Upper lobe of right lung (tissue), 1 donor: ENCODE data around the gene KDM2B. TPM values are rescaled to one million over a fixed set of nuclear protein-coding genes. Genes with fewer than 3 reads are reported as not detected.
A peak's percentile ranks its signal among the peaks of the same experiment; 100 is the strongest.

Experiments used
- ATAC-seq: fragments of 200-7000 bp; cut with Tn5 transposase; one replicate; pipeline ENCODE4 v1.9.1; 2020; ENCODE audit warnings: mild to moderate bottlenecking, moderate library complexity
- DNase-seq: peaks from one replicate; pipeline ENCODE4 v3.0.0-alpha.2; 2020
- H3K27ac ChIP-seq: fragments of 200-600 bp; one replicate; pipeline ENCODE4 v1.8.0; 2022
- H3K27me3 ChIP-seq: fragments of 200-600 bp; one replicate; pipeline ENCODE4 v1.8.0; 2022; ENCODE audit warnings: mild to moderate bottlenecking
- H3K36me3 ChIP-seq: fragments of 200-600 bp; one replicate; pipeline ENCODE4 v1.8.0; 2022
- H3K4me1 ChIP-seq: fragments of 200-600 bp; one replicate; pipeline ENCODE4 v1.8.0; 2022
- H3K4me3 ChIP-seq: fragments of 200-600 bp; one replicate; pipeline ENCODE4 v1.8.0; 2022; ENCODE audit warnings: mild to moderate bottlenecking
- H3K9me3 ChIP-seq: fragments of 200-600 bp; one replicate; pipeline ENCODE4 v1.8.0; 2022
- intact Hi-C: fragments of 100-400 bp; cut with DNase I; formaldehyde crosslinking; loops from one replicate; pipeline ENCODE4 v1.11.0; 2022
- total RNA-seq: library from RNA; stranded (reverse); fragmentation: NEBNext Ultra II Directional; extraction: Animal tissue kit (Norgen Biotek cat#: 25700); gene quantifications from one replicate; pipeline ENCODE4 v1.2.1, GENCODE V29; 2021
- TF ChIP-seq, protein P1 (sequence below): fragments of 200-600 bp; IDR thresholded peaks from one replicate; pipeline ENCODE4 v1.8.0; 2022; ENCODE audit warnings: antibody characterized with exemption
- donor health status: DM: no; HTN: yes; CAD: no; lungs with severe emphysema.

The KDM2B gene
- total RNA-seq, 1 donor from 2014 or later: 35.4 TPM

GRCh38 chr12:121582583-121583333 is 1.9 kb upstream of the KDM2B start:
- intact Hi-C loops: no loop called here
- Histone ChIP-seq H3K27me3 (no peaks in the 10 kb centered on the region), H3K9me3 (no peaks in the 10 kb centered on the region), H3K4me1 (peaks cover 36% of the 10 kb centered on the region), H3K4me3 (no peak overlapping the region), H3K36me3 (no peaks in the 10 kb centered on the region), H3K27ac (peak overlapping the region; percentile 87)
- DNase-seq: no peak
- no peak for ATAC-seq
- TF ChIP-seq, protein P1, sequence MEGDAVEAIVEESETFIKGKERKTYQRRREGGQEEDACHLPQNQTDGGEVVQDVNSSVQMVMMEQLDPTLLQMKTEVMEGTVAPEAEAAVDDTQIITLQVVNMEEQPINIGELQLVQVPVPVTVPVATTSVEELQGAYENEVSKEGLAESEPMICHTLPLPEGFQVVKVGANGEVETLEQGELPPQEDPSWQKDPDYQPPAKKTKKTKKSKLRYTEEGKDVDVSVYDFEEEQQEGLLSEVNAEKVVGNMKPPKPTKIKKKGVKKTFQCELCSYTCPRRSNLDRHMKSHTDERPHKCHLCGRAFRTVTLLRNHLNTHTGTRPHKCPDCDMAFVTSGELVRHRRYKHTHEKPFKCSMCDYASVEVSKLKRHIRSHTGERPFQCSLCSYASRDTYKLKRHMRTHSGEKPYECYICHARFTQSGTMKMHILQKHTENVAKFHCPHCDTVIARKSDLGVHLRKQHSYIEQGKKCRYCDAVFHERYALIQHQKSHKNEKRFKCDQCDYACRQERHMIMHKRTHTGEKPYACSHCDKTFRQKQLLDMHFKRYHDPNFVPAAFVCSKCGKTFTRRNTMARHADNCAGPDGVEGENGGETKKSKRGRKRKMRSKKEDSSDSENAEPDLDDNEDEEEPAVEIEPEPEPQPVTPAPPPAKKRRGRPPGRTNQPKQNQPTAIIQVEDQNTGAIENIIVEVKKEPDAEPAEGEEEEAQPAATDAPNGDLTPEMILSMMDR: no peak

DNA sequence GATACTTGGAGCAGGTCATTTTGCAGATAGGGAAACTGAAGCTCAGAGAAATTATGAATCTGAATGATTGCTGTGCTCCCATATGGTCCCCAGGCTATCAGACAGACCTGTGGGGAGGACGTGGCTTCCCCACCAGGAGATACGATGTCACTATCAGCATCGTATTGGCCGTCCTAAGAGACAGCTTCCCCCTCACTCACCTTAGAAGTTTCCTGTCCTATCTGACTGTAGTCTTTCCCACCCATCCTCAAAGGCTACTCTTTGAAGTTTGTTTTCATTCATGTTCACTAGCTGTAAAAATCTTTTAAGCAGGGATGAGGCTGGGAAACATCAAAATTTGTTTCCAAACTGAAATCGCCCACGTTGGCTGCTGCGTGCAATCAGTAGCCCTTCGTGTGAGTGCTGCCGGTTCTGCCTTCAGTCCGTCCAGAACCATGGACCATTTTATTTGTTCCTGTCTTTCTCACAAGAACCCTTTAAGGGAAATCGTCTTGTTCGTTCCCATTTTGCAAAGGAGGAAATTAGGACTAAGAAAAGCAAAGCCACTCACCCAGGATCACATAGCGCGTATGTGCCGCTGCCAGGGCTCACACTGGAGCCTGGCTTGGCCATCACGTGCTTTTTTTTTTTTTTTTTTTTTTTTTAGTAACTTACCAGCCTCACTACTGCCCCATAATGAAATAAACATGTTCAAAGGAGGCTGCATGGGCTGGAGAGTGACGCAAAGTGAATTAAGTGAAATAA is 1.0 kb upstream of the KDM2B start:
- Histone ChIP-seq H3K27me3 (no peaks in the 10 kb centered on the region), H3K4me1 (peaks cover 45% of the 10 kb centered on the region), H3K27ac (peak overlapping the region; percentile 87), H3K36me3 (no peaks in the 10 kb centered on the region), H3K9me3 (no peaks in the 10 kb centered on the region), H3K4me3 (peak overlapping the region; percentile 71)
- DNase-seq (no peak), ATAC-seq (peak; percentile 27)
- TF ChIP-seq, protein P1: no peak
- intact Hi-C loops: no loop called here

- TF ChIP-seq, protein P1: no peak
- Histone ChIP-seq H3K9me3 (no peaks in the 10 kb centered on the region), H3K4me1 (peaks cover 48% of the 10 kb centered on the region), H3K27ac (peak overlapping the region; percentile 87), H3K36me3 (no peaks in the 10 kb centered on the region), H3K4me3 (peak overlapping the region; percentile 71), H3K27me3 (no peaks in the 10 kb centered on the region)
- peak; percentile 89 for DNase-seq
- intact Hi-C loops: no loop called here
- peak; percentile 69 for ATAC-seq
These were observed 598 bp downstream of the KDM2B start for GRCh38 chr12:121579981-121580868.

DNA sequence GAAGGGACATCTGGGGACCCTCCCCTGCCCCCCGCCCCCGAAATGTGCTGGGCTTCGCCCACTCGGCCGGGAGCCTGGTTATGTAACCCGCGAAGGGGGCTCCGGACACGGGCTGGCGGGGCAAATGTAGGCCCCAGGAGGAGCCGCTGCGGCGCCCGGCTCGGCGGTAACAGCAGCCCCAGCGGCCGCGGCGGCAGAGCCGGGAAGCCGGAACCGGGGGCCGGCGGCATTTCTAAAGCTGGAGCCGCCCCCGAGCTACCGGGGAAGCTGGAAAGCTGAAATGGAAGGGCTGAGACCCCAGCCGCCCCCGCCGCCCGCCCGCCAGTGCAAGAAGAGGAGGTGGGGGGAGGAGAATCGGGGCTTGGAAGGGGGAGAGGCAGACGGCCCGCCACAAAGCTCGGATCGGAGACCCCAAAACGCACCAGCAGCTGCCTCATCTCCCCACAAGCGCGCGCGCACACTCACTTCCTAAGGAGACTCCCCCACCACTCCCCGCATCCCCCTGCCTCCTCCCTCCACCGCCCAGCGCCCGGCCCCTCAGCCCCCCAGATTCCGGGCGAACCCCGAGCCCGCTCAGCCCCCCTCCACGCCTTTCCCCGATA is 1.5 kb downstream of the KDM2B start:
- peak overlapping the region; percentile 87 for H3K27ac ChIP-seq

More for the DNA sequence above, 1.5 kb downstream of the KDM2B start:
- peaks cover 2% of the 10 kb centered on the region for H3K36me3 ChIP-seq
- peak; percentile 75 for DNase-seq
- no peaks in the 10 kb centered on the region for H3K9me3 ChIP-seq
- intact Hi-C loops: no loop called here
- no peaks in the 10 kb centered on the region for H3K27me3 ChIP-seq
- peak overlapping the region; percentile 71 for H3K4me3 ChIP-seq
- peak; percentile 32 for ATAC-seq
- TF ChIP-seq, protein P1: no peak
- H3K4me1 ChIP-seq: peaks cover 48% of the 10 kb centered on the region
